Lower leg skin (tissue), 4 donors: Measurements from ENCODE around the gene ZNF692. TPM values are rescaled to one million over a fixed set of nuclear protein-coding genes. Genes with fewer than 3 reads are reported as not detected.
A peak's percentile ranks its signal among the peaks of the same experiment; 100 is the strongest.
"Not testable (repeated sequence)": the region's sequence is repeated elsewhere in the genome, so short reads cannot be mapped to it uniquely, and the experiment has no call there.

ENCODE experiments used
- DNase-seq, 2 donors: peaks; one replicate each; pipeline ENCODE4 v3.0.0-alpha.2; 2019; ENCODE audit warnings: low spot score in 2 of 2
- H3K4me3 ChIP-seq: fragments of 200-600 bp; sonication (generic); 2 replicates; pipeline ENCODE4 v1.5.1; 2017; ENCODE audit warnings: mild to moderate bottlenecking, low read depth; ENCODE audit not compliant: poor library complexity, severe bottlenecking
- POLR2A ChIP-seq, 2 donors: fragments of 450-650 bp; IDR thresholded peaks; one replicate each; pipeline ENCODE4 v1.6.1; 2016 to 2017; ENCODE audit warnings: antibody characterized with exemption in 2 of 2, mild to moderate bottlenecking in 1 of 2, moderate library complexity in 1 of 2
- WGBS, 2 donors: methylation state at CpG; one replicate each; pipeline ENCODE4 v1.1.5; 2018; 5-methylcytosine and 5-hydroxymethylcytosine counted together
- intact Hi-C: fragments of 100-400 bp; cut with DNase I; formaldehyde crosslinking; loops from one replicate; pipeline ENCODE4 v1.15.0; 2023; ENCODE audit warnings: low total_unique reads
- microRNA-seq, 2 donors: library from miRNA; unstranded; fragments of <30 nt; microRNA quantifications; one replicate each; pipeline ENCODE4, GENCODE V29; 2016; ENCODE audit warnings: borderline replicate concordance in 2 of 2, borderline number of aligned reads in 1 of 2
- total RNA-seq, 4 donors: library from RNA; depleted of rRNA; stranded (reverse); fragments of >200 nt; gene quantifications; one replicate each; pipeline ENCODE4 v1.1.0, GENCODE V29; 2016
- TF ChIP-seq, protein P1 (sequence below), 3 donors: fragments of 450-650 bp; IDR thresholded peaks; one replicate each; pipeline ENCODE4 v1.5.1; 2016; ENCODE audit warnings: antibody characterized with exemption in 3 of 3, mild to moderate bottlenecking in 3 of 3, moderate library complexity in 2 of 3

ZNF692 gene
- total RNA-seq, 4 donors from 2014 or later: 46.3 to 90.2 (median 65.2) TPM

DNA sequence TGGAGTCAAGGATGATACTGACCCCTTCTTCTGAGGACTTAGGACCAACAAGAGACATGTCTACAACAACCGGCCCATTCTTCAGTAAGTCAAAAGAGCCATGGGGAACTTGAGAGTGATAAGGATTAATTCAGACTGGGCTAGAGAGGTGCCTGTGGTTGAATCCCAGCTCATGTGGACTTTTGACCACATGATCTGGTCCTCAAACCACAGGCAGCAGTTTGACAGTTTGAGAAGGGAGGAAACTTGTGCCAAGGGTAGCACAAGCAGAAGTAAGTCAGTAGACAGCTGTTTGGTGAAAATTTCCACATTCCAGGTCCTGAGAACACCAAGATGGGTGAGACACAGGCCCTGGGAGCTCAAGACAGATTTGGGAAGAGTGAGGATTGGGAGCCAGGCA, 53.0 kb downstream of the ZNF692 start:
- WGBS, 2 donors: 82 to 96% methylated on average over 1 of the region's 1 CpG
- intact Hi-C loops: loop anchor here (5.0 kb wide), 1 partner anchor 184 kb away; no protein-coding TSS in a partner anchor
- H3K4me3 ChIP-seq: no peak overlapping the region
- peak in 1 of 2 donors; percentile 45 for DNase-seq
- TF ChIP-seq, protein P1, sequence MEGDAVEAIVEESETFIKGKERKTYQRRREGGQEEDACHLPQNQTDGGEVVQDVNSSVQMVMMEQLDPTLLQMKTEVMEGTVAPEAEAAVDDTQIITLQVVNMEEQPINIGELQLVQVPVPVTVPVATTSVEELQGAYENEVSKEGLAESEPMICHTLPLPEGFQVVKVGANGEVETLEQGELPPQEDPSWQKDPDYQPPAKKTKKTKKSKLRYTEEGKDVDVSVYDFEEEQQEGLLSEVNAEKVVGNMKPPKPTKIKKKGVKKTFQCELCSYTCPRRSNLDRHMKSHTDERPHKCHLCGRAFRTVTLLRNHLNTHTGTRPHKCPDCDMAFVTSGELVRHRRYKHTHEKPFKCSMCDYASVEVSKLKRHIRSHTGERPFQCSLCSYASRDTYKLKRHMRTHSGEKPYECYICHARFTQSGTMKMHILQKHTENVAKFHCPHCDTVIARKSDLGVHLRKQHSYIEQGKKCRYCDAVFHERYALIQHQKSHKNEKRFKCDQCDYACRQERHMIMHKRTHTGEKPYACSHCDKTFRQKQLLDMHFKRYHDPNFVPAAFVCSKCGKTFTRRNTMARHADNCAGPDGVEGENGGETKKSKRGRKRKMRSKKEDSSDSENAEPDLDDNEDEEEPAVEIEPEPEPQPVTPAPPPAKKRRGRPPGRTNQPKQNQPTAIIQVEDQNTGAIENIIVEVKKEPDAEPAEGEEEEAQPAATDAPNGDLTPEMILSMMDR (IDR thresholded peaks at IDR 0.05): no peak
- no peak for TF ChIP-seq POLR2A (IDR thresholded peaks at IDR 0.05)

GRCh38 chr1:248804771-248805681, 53.9 kb downstream of the ZNF692 start:
- H3K4me3 ChIP-seq: no peak overlapping the region
- peak in 1 of 2 donors; percentile 68 for DNase-seq
- intact Hi-C loops: loop anchor here (5.0 kb wide), 1 partner anchor 183 kb away; no protein-coding TSS in a partner anchor
- WGBS, 2 donors: 74 to 83% methylated on average over 10 of the region's 10 CpGs
- TF ChIP-seq, protein P1 (IDR thresholded peaks at IDR 0.05): no peak
- no peak for TF ChIP-seq POLR2A (IDR thresholded peaks at IDR 0.05)

DNA sequence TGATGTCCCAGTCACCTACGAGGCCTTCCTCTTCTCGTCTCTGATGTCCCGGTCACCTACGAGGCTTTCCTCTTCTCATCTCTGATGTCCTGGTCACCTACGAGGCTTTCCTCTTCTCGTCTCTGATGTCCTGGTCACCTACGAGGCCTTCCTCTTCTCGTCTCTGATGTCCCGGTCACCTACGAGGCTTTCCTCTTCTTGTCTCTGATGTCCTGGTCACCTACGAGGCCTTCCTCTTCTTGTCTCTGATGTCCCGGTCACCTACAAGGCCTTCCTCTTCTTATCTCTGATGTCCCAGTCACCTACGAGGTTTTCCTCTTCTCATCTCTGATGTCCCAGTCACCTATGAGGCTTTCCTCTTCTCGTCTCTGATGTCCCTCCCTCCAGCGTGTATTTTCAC, 55.4 kb downstream of the ZNF692 start:
- DNase-seq: peak in 1 of 2 donors; percentile 52
- intact Hi-C loops, H3K4me3 ChIP-seq: not testable (repeated sequence)
- 87% methylated on average over 15 of the region's 15 CpGs for WGBS, 2 donors

- intact Hi-C loops: no loop called here
- TF ChIP-seq POLR2A (IDR thresholded peaks at IDR 0.05): no peak
- TF ChIP-seq, protein P1 (IDR thresholded peaks at IDR 0.05): no peak
- H3K4me3 ChIP-seq: no peak overlapping the region
- DNase-seq: peak in 1 of 2 donors; percentile 15
- 67 to 73% methylated on average over 6 of the region's 6 CpGs for WGBS, 2 donors
Measured at GRCh38 chr1:248802454-248802853, 56.4 kb downstream of the ZNF692 start.

- 72 to 77% methylated on average over 3 of the region's 3 CpGs for WGBS, 2 donors
- intact Hi-C loops: no loop called here
- DNase-seq: no peak
- TF ChIP-seq POLR2A (IDR thresholded peaks at IDR 0.05): no peak
- TF ChIP-seq, protein P1 (IDR thresholded peaks at IDR 0.05): no peak
- H3K4me3 ChIP-seq: no peak overlapping the region
Measured at GRCh38 chr1:248800459-248800858, 58.4 kb downstream of the ZNF692 start.

Small RNA genes within 50 kb of the gene (microRNA-seq; reads per million reads assigned to microRNA genes)
- 0.68 to 1.1 reads per million in 2 donors for gene MIR3124

Other genes starting within 250 kb of the ZNF692 start
- under 1 TPM in 1 of 4 donors, not detected in 3; 0.57 TPM for gene OR2T11, start 224.0 kb downstream of the ZNF692 start, total RNA-seq
- gene OR2T35, start 213.8 kb downstream of the ZNF692 start, total RNA-seq: under 1 TPM in 1 of 4 donors, not detected in 3; 0.30 TPM
- not detected for gene OR2T27, start 203.6 kb downstream of the ZNF692 start, total RNA-seq
- gene OR14I1, start 156.3 kb downstream of the ZNF692 start, total RNA-seq: not detected
- gene LYPD8, start 103.3 kb downstream of the ZNF692 start, total RNA-seq: not detected
- 10 to 100 TPM; 31.4 to 45.4 (median 33.9) TPM for gene SH3BP5L, start 33.2 kb downstream of the ZNF692 start, total RNA-seq
- 10 to 100 TPM; 34.7 to 50.4 (median 42.6) TPM for gene ZNF672, start 20.9 kb downstream of the ZNF692 start, total RNA-seq
- gene PGBD2, start 47.1 kb upstream of the ZNF692 start, total RNA-seq: 10 to 100 TPM; 12.2 to 15.4 (median 12.8) TPM